ENCODE results near the gene KCNH8. TPM values are rescaled to one million over a fixed set of nuclear protein-coding genes. Genes with fewer than 3 reads are reported as not detected.

Gene KCNH8
- polyA plus RNA-seq, 1 donor, result 0.10 TPM

GRCh38 chr3:19485267-19485666, 337.0 kb downstream of the KCNH8 start:
- DNase-seq (ENCODE audit: low read depth), result no peak

- DNase-seq (ENCODE audit: low read depth), result no peak
Measured at GRCh38 chr3:19487386-19487785, 339.1 kb downstream of the KCNH8 start.

- no peak for DNase-seq (ENCODE audit: low read depth)
Measured at GRCh38 chr3:19488939-19489338, 340.6 kb downstream of the KCNH8 start.

- no peak for DNase-seq (ENCODE audit: low read depth)
Measured at GRCh38 chr3:19489936-19490335, 341.6 kb downstream of the KCNH8 start.

GRCh38 chr3:19506171-19506570, 357.9 kb downstream of the KCNH8 start:
- DNase-seq (ENCODE audit: low read depth), result no peak

GRCh38 chr3:19522305-19522704, 374.0 kb downstream of the KCNH8 start:
- DNase-seq (ENCODE audit: low read depth), result no peak

- no peak for DNase-seq (ENCODE audit: low read depth)
Measured at GRCh38 chr3:19526071-19526470, 377.8 kb downstream of the KCNH8 start.

GRCh38 chr3:19527746-19528145, 379.4 kb downstream of the KCNH8 start:
- no peak for DNase-seq (ENCODE audit: low read depth)

- DNase-seq (ENCODE audit: low read depth), result no peak
Measured at GRCh38 chr3:19531426-19531825, 383.1 kb downstream of the KCNH8 start.

GRCh38 chr3:19539518-19540392, 391.4 kb downstream of the KCNH8 start:
- no peak for DNase-seq (ENCODE audit: low read depth)

- no peak for DNase-seq (ENCODE audit: low read depth)
Measured at GRCh38 chr3:19540464-19540863, 392.2 kb downstream of the KCNH8 start.

GRCh38 chr3:19541284-19541683, 393.0 kb downstream of the KCNH8 start:
- DNase-seq (ENCODE audit: low read depth), result no peak

GRCh38 chr3:19543212-19543841, 395.0 kb downstream of the KCNH8 start:
- DNase-seq (ENCODE audit: low read depth), result no peak

- DNase-seq (ENCODE audit: low read depth), result no peak
Measured at GRCh38 chr3:19547665-19548464, 399.6 kb downstream of the KCNH8 start.

GRCh38 chr3:19559724-19560442, 411.6 kb downstream of the KCNH8 start:
- no peak for DNase-seq (ENCODE audit: low read depth)

GRCh38 chr3:19573644-19574043, 425.3 kb downstream of the KCNH8 start:
- no peak for DNase-seq (ENCODE audit: low read depth)

- no peak for DNase-seq (ENCODE audit: low read depth)
Measured at GRCh38 chr3:19574268-19574667, 426.0 kb downstream of the KCNH8 start.

- DNase-seq (ENCODE audit: low read depth), result no peak
Measured at GRCh38 chr3:19576343-19576742, 428.0 kb downstream of the KCNH8 start.

Data from forelimb muscle (tissue), 1 donor.